Measurements from ENCODE around the gene OTUD1. TPM values are rescaled to one million over a fixed set of nuclear protein-coding genes. Genes with fewer than 3 reads are reported as not detected.
"Not testable (repeated sequence)": the region's sequence is repeated elsewhere in the genome, so short reads cannot be mapped to it uniquely, and the experiment has no call there.

Gene OTUD1
- total and polyA plus RNA-seq, 10 of the 15 experiments (the other 5 are each of a cell fraction or from before 2014, with no cell fraction given): 0.18 to 1.6 (median 0.63) TPM; not detected in 1

DNA sequence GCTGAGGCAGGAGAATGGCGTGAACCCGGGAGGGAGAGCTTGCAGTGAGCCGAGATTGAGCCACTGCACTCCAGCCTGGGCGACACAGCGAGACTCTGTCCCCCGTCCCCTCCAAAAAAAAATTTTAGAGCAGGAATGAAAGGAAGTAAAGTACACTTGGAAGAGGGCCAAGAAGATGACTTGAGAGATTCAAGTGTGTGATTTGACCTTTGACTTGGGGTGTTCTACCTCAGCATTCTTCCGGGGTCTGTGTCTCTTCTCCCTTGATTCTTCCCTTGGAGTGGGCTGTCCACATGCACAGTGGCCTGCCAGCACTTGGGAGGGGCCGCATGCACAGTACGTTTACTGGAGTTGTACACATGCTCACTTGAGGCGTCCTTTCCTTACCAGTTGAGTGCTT, 48.5 kb upstream of the OTUD1 start:
- H3K79me2 ChIP-seq (ENCODE audit: control insufficient read depth, insufficient read depth, low read length); H3K4me2 ChIP-seq (ENCODE audit: control insufficient read depth, insufficient read depth); H3K27me3 ChIP-seq (replicated peaks in 1 of 2; ENCODE audit: control insufficient read depth in 2 of 2, insufficient read depth in 2 of 2, low read length in 1 of 2); POLR2A ChIA-PET; H3K36me3 ChIP-seq (ENCODE audit: control insufficient read depth in 2 of 2, insufficient read depth in 2 of 2, low read length in 1 of 2); H4K20me1 ChIP-seq (ENCODE audit: control insufficient read depth, insufficient read depth); H3K9ac ChIP-seq (ENCODE audit: control insufficient read depth, insufficient read depth, low read length); intact Hi-C loops (cut with micrococcal nuclease; ENCODE audit: unreplicated experiment); H3K4me1 ChIP-seq (ENCODE audit: control insufficient read depth, insufficient read depth, low read length); in situ Hi-C loops (cut with MboI); FAIRE-seq; H3K9me3 ChIP-seq (replicated peaks; ENCODE audit: control insufficient read depth, insufficient read depth, low read length); H3K4me3 ChIP-seq; SMC1A ChIA-PET (ENCODE audit: uncharacterized antibody, unreplicated experiment); DNase-seq (ENCODE audit: low read depth, low spot score); CTCF ChIA-PET; RAD21 ChIA-PET (ENCODE audit: unreplicated experiment); BruUV-seq (replicated peaks); H2AFZ ChIP-seq (ENCODE audit: control insufficient read depth, low read depth, low read length); ATAC-seq; H3K27ac ChIP-seq (ENCODE audit: control insufficient read depth, insufficient read depth): not testable (repeated sequence)
- WGBS (ENCODE audit: insufficient coverage, insufficient replicate concordance, low lambda C conversion rate, missing lambda C conversion rate): 42% methylated on average over 10 of the region's 10 CpGs

DNA sequence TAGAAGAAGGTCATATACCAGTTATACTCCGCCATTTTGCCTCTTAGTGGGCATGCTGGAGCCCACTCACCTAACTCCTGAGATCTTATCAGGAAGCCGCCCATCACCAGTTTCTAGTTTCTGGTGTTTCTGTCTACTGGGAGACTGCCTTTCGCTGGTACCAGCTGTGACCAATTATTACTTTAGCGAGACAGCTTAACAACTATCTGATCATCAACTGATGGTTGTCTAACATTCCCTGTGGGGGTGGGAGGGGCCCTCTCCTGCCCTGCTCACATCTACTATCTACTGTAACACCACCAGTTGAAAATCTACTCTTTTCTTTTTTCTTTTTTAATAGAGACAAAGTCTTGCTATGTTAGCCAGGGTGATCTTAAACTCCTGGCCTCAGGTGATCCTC, 48.1 kb upstream of the OTUD1 start:
- POLR2A ChIA-PET: no interaction called here
- no peak for TF ChIP-seq KAT2A (conservative IDR thresholded peaks at IDR 0.05; ENCODE audit: control insufficient read depth, low read depth, low read length)
- no peak for TF ChIP-seq FOXK2 (IDR thresholded peaks at IDR 0.05)
- no peak for TF ChIP-seq PAX5 (IDR thresholded peaks at IDR 0.05; ENCODE audit: borderline replicate concordance, low read depth, low read length)
- TF ChIP-seq, protein P1, sequence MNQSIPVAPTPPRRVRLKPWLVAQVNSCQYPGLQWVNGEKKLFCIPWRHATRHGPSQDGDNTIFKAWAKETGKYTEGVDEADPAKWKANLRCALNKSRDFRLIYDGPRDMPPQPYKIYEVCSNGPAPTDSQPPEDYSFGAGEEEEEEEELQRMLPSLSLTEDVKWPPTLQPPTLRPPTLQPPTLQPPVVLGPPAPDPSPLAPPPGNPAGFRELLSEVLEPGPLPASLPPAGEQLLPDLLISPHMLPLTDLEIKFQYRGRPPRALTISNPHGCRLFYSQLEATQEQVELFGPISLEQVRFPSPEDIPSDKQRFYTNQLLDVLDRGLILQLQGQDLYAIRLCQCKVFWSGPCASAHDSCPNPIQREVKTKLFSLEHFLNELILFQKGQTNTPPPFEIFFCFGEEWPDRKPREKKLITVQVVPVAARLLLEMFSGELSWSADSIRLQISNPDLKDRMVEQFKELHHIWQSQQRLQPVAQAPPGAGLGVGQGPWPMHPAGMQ (IDR thresholded peaks at IDR 0.05; ENCODE audit: borderline replicate concordance): no peak
- no peak for TF ChIP-seq SMARCA5 (IDR thresholded peaks at IDR 0.05)
- TF ChIP-seq, protein P2, sequence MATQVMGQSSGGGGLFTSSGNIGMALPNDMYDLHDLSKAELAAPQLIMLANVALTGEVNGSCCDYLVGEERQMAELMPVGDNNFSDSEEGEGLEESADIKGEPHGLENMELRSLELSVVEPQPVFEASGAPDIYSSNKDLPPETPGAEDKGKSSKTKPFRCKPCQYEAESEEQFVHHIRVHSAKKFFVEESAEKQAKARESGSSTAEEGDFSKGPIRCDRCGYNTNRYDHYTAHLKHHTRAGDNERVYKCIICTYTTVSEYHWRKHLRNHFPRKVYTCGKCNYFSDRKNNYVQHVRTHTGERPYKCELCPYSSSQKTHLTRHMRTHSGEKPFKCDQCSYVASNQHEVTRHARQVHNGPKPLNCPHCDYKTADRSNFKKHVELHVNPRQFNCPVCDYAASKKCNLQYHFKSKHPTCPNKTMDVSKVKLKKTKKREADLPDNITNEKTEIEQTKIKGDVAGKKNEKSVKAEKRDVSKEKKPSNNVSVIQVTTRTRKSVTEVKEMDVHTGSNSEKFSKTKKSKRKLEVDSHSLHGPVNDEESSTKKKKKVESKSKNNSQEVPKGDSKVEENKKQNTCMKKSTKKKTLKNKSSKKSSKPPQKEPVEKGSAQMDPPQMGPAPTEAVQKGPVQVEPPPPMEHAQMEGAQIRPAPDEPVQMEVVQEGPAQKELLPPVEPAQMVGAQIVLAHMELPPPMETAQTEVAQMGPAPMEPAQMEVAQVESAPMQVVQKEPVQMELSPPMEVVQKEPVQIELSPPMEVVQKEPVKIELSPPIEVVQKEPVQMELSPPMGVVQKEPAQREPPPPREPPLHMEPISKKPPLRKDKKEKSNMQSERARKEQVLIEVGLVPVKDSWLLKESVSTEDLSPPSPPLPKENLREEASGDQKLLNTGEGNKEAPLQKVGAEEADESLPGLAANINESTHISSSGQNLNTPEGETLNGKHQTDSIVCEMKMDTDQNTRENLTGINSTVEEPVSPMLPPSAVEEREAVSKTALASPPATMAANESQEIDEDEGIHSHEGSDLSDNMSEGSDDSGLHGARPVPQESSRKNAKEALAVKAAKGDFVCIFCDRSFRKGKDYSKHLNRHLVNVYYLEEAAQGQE (IDR thresholded peaks at IDR 0.05; ENCODE audit: low read depth, low read length): no peak
- TF ChIP-seq, protein P3, sequence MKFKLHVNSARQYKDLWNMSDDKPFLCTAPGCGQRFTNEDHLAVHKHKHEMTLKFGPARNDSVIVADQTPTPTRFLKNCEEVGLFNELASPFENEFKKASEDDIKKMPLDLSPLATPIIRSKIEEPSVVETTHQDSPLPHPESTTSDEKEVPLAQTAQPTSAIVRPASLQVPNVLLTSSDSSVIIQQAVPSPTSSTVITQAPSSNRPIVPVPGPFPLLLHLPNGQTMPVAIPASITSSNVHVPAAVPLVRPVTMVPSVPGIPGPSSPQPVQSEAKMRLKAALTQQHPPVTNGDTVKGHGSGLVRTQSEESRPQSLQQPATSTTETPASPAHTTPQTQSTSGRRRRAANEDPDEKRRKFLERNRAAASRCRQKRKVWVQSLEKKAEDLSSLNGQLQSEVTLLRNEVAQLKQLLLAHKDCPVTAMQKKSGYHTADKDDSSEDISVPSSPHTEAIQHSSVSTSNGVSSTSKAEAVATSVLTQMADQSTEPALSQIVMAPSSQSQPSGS (IDR thresholded peaks at IDR 0.05; ENCODE audit: low read length): no peak
- TF ChIP-seq ESRRA (IDR thresholded peaks at IDR 0.05; ENCODE audit: low read length): no peak
- no peak for TF ChIP-seq CREM (IDR thresholded peaks at IDR 0.05; ENCODE audit: low read depth)
- TF ChIP-seq EZH2 (IDR thresholded peaks at IDR 0.05; ENCODE audit: borderline replicate concordance, control insufficient read depth, low read depth, low read length): no peak
- no peak for TF ChIP-seq NBN (IDR thresholded peaks at IDR 0.05)

More for the DNA sequence above, 48.1 kb upstream of the OTUD1 start:
- 55% methylated on average over 4 of the region's 4 CpGs for WGBS (ENCODE audit: insufficient coverage, insufficient replicate concordance, low lambda C conversion rate, missing lambda C conversion rate)
- no peaks in the 10 kb centered on the region; the same call in 2 of the 3 replicates for H3K9me3 ChIP-seq (replicated peaks; ENCODE audit: control insufficient read depth, insufficient read depth, low read length)
- no peaks in the 10 kb centered on the region for H3K27me3 ChIP-seq (replicated peaks in 1 of 2; ENCODE audit: control insufficient read depth in 2 of 2, insufficient read depth in 2 of 2, low read length in 1 of 2)
- in situ Hi-C loops (cut with MboI): no loop called here
- ChIA-PET CTCF (interaction anchor here (1.0 kb wide), 1 partner anchor 11 kb away, joined by 3 read pairs; no protein-coding TSS in a partner anchor), RAD21 (ENCODE audit: unreplicated experiment) (no interaction called here), SMC1A (ENCODE audit: uncharacterized antibody, unreplicated experiment) (no interaction called here)
- ATAC-seq: no peak
- no peak for DNase-seq (ENCODE audit: low read depth, low spot score)
- H3K4me1 ChIP-seq (ENCODE audit: control insufficient read depth, insufficient read depth, low read length): no peaks in the 10 kb centered on the region
- no peaks in the 10 kb centered on the region for H3K36me3 ChIP-seq (ENCODE audit: control insufficient read depth in 2 of 2, insufficient read depth in 2 of 2, low read length in 1 of 2)
- no peak overlapping the region for H3K4me2 ChIP-seq (ENCODE audit: control insufficient read depth, insufficient read depth)
- intact Hi-C loops (cut with micrococcal nuclease; ENCODE audit: unreplicated experiment): no loop called here
- no peaks in the 10 kb centered on the region for H4K20me1 ChIP-seq (ENCODE audit: control insufficient read depth, insufficient read depth)
- H3K9ac ChIP-seq (ENCODE audit: control insufficient read depth, insufficient read depth, low read length): no peak overlapping the region
- no TSS peak for BruUV-seq (replicated peaks)
- H3K79me2 ChIP-seq (ENCODE audit: control insufficient read depth, insufficient read depth, low read length): no peaks in the 10 kb centered on the region
- H3K27ac ChIP-seq (ENCODE audit: control insufficient read depth, insufficient read depth): no peak overlapping the region
- no peak overlapping the region for H3K4me3 ChIP-seq
- FAIRE-seq: no peak
- H2AFZ ChIP-seq (ENCODE audit: control insufficient read depth, low read depth, low read length): no peak overlapping the region

All from GM12878 (cell line).